Bronchial epithelial cell (primary cell): Measurements from ENCODE around the gene MAPK8IP2. TPM values are rescaled to one million over a fixed set of nuclear protein-coding genes. Genes with fewer than 3 reads are reported as not detected.
A peak's percentile ranks its signal among the peaks of the same experiment; 100 is the strongest.

Experiments used
- DNase-seq: peaks from one replicate; pipeline ENCODE4 v3.0.0-alpha.2; 2010; ENCODE audit warnings: low read depth
- FAIRE-seq: peaks from 2 replicates; lab custom pipeline; 2011; peaks lifted over from hg19 to GRCh38; lab: Jason Lieb, UNC
- H3K27me3 ChIP-seq: 2 replicates; pipeline ENCODE4 v1.5.1; 2011; ENCODE audit warnings: low read length; ENCODE audit not compliant: control insufficient read depth, insufficient read depth
- H3K36me3 ChIP-seq: 2 replicates; pipeline ENCODE4 v1.5.1; 2011; ENCODE audit warnings: low read length; ENCODE audit not compliant: control insufficient read depth, insufficient read depth
- H3K4me3 ChIP-seq: 2 replicates; pipeline ENCODE4 v1.5.1; 2011; ENCODE audit warnings: mild to moderate bottlenecking, low read depth, low read length, control low read depth
- total RNA-seq: library from RNA; depleted of rRNA; stranded (reverse); fragments of >200 nt; gene quantifications from 2 replicates; pipeline ENCODE4 v1.2.1, GENCODE V29; 2014
- TF ChIP-seq, protein P1 (sequence below): IDR thresholded peaks from 2 replicates; pipeline ENCODE4 v1.5.1; 2011; ENCODE audit warnings: mild to moderate bottlenecking, moderate library complexity, low read length, control low read depth, inconsistent platforms; ENCODE audit not compliant: insufficient read depth, severe bottlenecking

MAPK8IP2 gene
- total RNA-seq, 1 donor from 2014 or later = 0.53 TPM

DNA sequence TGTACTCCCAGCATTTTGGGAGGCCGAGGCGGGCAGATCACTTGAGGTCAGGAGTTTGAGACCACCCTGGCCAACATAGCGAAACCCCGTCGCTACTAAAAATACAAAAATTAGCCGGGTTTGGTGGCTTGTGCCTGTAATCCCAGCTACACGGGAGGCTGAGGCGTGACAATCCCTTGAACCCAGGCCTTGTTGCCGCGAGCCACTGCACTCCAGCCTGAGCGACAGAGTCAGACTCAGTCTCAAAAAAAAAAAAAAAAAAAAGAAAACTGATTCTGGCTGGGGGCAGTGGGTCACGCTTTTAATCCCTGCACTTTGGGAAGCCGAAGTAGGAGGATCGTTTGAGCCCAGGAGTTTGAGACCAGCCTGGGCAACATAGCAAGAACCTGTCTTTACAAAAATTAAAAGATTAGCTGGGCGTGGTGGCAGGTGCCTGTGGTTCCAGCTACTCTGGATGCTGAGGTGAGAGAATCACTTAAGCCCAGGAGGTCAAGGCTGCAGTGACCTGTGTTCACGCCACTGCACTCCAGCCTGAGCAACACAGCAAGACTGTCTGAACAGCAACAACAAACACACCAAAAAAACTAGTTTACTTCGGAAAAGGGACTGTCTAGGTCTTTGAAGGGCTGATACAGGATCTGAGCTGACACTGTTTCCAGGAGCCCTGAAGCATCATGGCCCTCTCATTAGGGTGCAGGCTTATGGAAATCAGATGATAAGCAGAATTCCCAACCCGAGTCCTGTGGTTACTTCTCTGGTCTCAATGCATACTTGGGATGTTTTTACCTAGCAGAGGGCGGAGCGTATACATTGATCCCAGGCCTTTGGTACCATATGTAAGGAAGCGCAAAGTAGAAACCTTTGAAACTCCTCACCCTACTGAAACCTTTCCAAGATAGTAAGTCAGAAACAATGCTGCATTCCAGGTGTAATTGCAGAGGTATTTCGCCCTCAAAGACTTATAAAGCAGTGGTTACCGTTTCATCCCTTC, 16.2 kb upstream of the MAPK8IP2 start:
- Histone ChIP-seq H3K36me3 (peaks cover 11% of the 10 kb centered on the region), H3K4me3 (no peak overlapping the region), H3K27me3 (no peaks in the 10 kb centered on the region)
- DNase-seq (no peak), FAIRE-seq (no peak)
- TF ChIP-seq, protein P1, sequence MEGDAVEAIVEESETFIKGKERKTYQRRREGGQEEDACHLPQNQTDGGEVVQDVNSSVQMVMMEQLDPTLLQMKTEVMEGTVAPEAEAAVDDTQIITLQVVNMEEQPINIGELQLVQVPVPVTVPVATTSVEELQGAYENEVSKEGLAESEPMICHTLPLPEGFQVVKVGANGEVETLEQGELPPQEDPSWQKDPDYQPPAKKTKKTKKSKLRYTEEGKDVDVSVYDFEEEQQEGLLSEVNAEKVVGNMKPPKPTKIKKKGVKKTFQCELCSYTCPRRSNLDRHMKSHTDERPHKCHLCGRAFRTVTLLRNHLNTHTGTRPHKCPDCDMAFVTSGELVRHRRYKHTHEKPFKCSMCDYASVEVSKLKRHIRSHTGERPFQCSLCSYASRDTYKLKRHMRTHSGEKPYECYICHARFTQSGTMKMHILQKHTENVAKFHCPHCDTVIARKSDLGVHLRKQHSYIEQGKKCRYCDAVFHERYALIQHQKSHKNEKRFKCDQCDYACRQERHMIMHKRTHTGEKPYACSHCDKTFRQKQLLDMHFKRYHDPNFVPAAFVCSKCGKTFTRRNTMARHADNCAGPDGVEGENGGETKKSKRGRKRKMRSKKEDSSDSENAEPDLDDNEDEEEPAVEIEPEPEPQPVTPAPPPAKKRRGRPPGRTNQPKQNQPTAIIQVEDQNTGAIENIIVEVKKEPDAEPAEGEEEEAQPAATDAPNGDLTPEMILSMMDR = no peak

DNA sequence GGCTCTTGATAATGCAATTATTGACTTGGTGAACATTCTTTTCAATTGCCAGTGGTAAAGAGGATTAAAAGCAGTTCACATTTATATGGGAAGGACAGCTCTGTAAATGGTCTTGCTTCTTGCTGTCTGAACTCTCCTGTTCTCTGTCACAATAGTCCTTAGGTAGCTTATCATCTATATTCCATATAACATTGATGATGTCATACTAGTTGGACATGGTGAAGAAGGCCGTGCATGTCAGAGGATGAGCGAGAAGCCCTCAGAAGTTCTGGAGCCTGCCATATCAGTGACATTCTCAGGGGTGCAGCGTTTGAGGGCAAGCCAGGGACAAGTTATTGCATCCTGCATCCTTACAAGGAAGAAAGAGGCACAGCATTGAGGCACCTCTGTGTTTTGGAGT, 15.4 kb upstream of the MAPK8IP2 start:
- DNase-seq = no peak
- FAIRE-seq = no peak

DNA sequence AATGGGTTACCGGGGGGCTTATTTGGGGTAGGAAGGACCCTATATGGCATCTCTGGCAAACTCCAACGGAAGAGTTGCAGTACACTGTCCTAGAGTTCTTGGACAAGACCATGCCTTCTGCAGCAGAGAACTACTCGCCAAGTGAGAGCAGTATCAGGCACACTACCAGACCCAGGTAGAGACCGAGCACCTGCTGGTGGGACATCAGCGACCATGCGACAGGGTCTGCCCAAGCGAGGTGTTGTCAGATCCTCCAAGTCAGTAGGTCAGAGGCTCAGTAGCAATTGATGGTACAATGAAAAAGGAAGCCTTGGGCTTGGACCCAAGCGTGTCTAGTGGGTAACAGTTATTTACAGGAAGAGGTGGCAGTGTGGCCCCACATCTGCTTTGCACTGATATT, 14.8 kb upstream of the MAPK8IP2 start:
- H3K4me3 ChIP-seq = no peak overlapping the region
- H3K36me3 ChIP-seq = peaks cover 8% of the 10 kb centered on the region
- peak; percentile 60 for FAIRE-seq
- TF ChIP-seq, protein P1 = no peak
- no peaks in the 10 kb centered on the region for H3K27me3 ChIP-seq
- DNase-seq = no peak

More for the DNA sequence above, 15.4 kb upstream of the MAPK8IP2 start:
- H3K4me3 ChIP-seq = no peak overlapping the region
- H3K27me3 ChIP-seq = no peaks in the 10 kb centered on the region
- TF ChIP-seq, protein P1 = no peak
- peaks cover 11% of the 10 kb centered on the region for H3K36me3 ChIP-seq

DNA sequence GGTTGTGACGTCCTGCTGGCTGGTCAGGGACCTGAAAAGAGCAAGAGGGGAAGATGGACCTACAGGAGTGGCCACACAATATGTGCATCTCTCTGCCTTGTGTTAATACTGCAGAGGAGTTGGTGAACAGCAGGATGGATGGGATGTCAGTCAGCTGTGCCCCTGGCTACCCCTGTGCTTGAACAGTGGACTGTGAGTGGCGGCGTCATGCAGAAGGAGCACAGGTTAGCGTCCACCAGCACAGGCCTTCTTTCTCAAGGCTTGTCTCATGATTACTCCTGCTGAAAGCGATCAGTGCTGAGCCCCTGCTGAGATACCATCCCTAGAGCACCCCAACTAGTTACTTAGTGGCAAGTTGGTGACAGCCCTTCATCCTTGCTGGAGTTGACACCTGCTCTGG, 14.2 kb upstream of the MAPK8IP2 start:
- DNase-seq = no peak
- H3K36me3 ChIP-seq = peaks cover 3% of the 10 kb centered on the region
- no peak for FAIRE-seq
- TF ChIP-seq, protein P1 = no peak
- no peaks in the 10 kb centered on the region for H3K27me3 ChIP-seq
- no peak overlapping the region for H3K4me3 ChIP-seq

DNA sequence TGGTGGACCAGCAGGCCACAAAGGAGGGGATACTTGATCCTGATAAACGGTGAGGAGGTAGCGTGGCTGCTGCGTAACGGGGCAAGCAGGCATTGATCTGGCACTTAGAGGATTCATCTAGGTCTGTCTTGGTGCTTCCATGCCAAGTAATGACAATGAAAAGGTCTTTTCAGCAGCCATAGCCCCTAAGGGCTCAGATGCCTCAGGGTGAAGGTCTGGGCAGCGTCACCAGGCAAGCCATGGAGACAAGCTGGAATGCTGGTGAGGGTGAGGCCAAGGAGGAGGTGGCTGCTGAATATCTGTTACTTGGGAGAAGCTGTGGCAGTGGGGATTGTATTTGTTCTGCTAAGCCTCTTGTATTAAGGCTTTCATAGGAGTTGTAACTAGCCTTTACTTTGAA, 13.2 kb upstream of the MAPK8IP2 start:
- FAIRE-seq = peak; percentile 66
- no peaks in the 10 kb centered on the region for H3K27me3 ChIP-seq
- TF ChIP-seq, protein P1 = no peak
- DNase-seq = no peak
- peaks cover 2% of the 10 kb centered on the region for H3K36me3 ChIP-seq
- no peak overlapping the region for H3K4me3 ChIP-seq
